CD4-positive, alpha-beta T cell treated with Interleukin-1 beta for 1 hour (primary cell): ENCODE results near the gene LURAP1L.

Experiments used
- DNase-seq, 2 donors: peaks; one replicate each; pipeline ENCODE4 v3.0.0-alpha.2; 2020 to 2022

The LURAP1L gene

DNA sequence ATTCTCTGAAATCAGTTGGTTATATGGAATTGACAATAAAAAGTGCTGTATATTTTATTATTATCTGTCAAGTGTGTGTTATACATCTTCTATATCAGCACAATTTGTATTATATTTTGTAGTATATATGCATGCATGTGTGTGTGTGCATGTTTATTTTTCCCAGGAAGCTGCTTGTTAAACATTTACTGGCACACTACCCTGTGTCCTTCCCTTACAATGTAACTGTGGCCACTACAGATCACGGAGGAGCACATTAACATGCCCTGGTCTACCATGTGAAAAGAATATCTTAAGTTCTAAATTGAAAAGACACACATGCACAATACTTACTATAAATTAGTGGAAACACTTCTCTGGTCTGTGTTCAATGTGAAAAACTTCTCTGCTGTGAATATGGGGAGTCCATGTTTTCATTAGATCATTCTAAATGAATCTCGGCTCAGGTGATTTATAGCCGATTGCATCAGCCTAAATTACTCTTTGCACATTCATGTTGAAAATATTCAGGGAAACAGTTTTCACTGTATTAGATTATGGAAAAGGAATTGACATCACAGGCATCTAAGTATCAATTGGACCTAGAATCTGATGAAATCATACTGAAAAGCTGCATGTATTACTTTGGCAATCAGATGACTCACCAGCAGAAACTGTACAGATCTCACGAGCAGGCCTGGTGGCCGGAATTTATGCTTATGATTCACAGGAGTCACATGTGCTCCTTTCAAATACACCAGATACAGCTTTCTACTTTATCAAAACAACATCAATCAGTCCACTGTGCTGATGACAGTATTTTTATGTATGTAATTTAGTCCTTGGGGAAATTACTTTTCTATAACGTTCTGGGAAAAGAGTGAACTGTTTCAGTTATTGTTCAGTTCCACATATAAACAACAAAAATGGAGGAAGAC is 39.4 kb downstream of the LURAP1L start:
- DNase-seq, result no peak

- no peak for DNase-seq
Measured at GRCh38 chr9:12814877-12815237, 40.0 kb downstream of the LURAP1L start.

GRCh38 chr9:12815888-12816287 is 41.1 kb downstream of the LURAP1L start:
- DNase-seq, result no peak

- DNase-seq, result no peak
Measured at GRCh38 chr9:12816656-12817101, 41.9 kb downstream of the LURAP1L start.

GRCh38 chr9:12817702-12818101 is 42.9 kb downstream of the LURAP1L start:
- DNase-seq, result no peak

DNA sequence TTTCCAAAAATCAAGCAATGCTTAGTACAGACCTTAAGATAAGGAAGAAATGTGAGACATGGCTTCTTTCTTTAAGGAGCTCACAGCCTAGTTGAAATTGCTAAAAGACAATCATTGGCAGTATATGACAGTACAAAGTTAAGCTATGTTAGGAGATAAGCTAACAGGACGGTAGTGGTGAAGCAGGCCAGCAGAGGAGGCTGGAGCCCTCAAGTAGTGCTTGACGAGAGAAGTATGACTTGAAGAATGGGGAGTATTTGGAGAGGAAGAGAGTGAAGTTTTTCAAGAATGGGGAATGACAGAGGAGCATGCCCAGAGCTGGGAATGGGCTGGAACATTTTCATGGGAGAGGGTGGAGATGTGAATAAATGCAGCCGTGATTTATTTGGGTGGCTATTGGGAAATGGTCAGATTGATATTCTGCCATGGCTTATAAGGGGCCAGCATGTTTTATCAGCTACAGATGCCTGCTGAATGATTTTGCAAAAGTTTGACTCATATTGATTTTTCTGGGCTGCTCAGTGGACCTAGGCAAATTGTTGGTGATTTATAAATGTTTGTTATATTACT is 43.7 kb downstream of the LURAP1L start:
- no peak for DNase-seq

DNA sequence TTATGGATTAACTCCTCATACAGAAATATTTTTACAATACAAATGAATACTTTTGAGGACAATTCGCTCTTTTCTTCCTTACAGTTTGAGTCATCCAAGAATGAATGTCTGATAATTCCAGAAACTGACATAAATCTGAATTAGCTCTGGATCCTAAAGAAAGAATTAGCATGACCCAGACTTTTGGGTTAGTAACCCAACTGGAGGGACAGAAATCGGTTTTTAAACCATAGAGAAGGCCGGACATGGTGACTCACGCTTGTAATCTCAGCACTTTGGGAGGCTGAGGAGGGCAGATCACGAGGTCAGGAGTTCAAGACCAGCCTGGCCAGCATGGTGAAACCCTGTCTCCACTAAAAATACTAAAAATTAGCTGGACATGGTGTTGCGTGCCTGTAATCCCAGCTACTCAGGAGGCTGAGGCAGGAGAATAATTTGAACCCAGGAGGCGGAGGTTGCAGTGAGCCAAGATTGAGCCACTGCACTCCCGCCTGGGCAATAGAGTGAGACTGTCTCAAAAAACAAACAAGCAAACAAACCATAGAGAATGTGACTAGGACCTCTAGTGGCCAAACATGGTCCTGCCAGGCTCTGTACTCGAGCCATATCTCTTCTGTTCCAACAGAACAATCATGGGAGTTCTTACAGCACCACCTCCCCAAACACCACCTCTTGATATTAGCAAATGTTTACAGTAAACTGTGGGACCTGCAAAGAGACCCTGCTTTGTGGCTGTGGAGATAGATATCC is 44.8 kb downstream of the LURAP1L start:
- DNase-seq, result no peak

DNA sequence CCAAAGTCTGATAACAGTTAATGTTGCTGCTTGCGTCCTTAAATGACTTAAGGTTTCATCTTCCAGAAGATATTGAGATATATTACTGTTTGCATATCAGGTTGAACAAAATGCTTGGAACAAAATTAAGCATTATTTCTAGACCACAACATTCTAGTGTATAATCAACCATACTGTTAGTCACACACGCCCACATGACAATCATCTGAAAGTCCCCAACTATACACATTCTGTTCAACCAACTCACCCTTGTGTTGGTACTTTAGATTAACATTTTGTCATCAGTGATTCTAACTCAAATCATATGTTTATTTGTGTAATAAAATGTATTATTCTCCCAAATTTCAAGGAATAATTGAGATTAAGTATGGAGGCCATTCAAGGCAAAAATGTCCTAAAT is 47.3 kb downstream of the LURAP1L start:
- DNase-seq, result no peak

DNA sequence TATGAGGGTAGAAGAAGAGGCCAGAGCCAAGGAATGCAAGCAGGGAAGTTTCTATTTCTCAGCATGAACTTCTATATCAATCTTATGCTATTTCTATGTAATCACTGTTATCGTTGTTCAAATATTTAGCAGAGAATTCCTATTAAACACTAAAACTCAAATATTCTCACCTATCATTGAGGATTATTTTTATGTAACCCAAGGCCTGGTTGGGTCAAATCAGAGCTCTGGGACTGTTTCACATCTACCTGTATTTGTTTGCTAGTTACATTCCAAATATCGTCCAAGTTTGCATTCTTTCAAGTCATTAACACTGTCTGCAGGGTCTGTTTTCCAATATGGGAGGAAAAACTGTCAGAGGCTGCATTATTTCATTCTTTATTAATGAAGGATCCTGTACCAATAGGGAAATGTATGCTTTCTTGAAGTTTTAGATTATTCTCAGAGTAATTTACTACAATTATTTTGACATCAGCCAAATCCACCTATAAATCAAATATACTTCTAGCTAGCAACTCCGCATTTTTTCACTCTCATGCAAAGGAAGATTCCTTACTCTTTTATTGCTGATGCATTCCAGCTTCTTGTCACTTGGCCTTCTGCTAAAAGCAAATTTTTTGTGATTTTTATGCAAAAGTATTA is 52.2 kb downstream of the LURAP1L start:
- no peak for DNase-seq

DNA sequence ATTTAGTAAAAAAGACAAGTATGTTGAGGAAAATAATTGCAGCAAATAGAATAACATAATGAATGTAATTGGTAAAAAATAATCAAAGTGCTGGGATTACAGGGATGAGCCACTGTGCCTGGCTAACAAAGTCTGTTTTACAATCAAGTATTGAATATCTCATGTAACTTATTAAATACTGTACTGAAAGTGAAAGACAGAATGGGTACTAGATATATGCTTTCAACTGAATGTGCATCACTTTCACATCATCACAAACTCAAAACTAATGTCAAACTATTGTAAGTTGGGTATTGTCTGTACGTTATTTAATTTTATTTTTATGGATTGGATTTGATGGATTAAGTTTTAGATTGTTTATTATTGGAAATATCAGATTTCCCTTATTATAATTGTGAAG is 58.9 kb downstream of the LURAP1L start:
- no peak for DNase-seq

DNA sequence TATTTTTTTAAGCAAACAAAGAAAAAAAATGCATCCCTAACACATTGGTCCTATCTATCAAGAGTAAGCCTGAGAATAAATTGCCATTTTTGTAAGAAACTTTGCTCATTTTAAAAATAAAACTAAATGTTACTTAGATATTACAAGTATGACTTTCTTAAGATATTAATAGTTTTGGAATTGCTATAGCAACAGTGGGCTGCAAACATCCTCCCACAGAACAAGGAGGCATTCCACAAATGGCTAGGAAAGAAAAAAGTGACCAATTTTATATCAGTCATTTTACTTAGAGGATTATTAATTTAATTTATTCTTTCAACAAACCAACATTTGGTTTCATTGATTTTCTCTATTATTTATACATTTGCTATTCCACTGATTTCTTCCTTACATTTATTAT is 63.7 kb downstream of the LURAP1L start:
- DNase-seq, result no peak

DNA sequence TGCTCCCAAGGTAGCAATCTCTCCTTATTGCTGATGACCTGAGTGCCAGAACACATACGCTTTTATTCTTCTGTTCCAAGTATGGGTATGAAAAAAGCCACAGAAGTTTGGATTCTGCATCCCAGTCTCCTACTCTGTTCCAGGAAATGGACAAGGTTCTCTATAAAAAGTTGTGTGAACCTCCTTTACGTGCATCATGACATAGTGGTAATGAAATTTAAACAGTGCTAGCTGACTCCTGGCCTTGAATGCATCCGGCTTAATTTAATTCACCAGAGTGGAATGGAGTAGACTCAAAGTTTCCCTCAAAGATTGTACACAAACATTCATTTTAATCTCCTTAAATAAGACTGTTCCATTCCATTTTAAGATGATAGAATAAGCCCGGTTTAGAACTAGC is 68.9 kb downstream of the LURAP1L start:
- DNase-seq, result no peak

- no peak for DNase-seq
Measured at GRCh38 chr9:12846035-12846434, 71.2 kb downstream of the LURAP1L start.

- DNase-seq, result no peak
Measured at GRCh38 chr9:12847561-12847960, 72.7 kb downstream of the LURAP1L start.

DNA sequence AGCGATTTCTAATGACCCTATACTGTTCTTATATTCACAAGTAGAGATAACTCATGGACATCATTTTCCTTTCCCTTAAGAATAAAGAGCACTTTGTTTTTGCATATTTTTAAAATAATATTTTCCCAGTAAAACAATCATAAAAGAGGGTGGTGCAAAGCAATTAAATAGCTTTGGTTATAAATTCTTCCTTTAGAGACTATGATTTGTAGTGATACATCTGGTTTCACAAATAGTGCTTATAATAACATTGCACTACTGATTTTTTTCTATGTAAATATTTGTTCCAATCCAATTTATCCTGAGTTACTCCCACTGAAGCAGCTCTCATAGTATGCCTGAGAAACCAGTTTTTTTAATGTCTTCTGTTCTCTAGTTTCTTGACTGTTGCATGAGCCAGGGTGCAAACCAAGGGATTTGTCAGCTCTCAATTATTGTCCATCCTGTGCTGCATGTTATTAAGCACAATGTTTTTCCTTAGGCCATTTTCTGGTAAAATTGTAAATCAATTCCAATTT is 74.7 kb downstream of the LURAP1L start:
- DNase-seq, result no peak

- no peak for DNase-seq
Measured at GRCh38 chr9:12851341-12852090, 76.7 kb downstream of the LURAP1L start.

- no peak for DNase-seq
Measured at GRCh38 chr9:12853051-12853450, 78.2 kb downstream of the LURAP1L start.

DNA sequence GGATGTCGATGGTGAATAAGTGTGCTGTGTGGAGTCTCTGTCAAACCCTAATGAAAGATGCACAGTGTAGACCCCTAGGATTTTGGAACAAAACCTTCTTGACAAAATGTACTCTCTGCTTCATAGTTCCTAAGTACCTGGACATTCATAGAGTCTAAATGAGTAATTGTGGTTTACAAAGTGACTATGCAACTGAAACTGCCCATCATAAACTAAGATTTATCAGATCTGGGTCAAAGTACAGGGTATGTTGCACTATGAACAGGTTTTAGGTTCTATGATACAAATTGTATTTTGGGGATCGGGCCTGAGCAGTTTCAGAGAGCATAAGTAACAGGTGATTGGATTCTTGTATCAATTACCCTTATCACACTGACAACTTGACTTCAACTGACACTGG is 79.4 kb downstream of the LURAP1L start:
- no peak for DNase-seq

DNA sequence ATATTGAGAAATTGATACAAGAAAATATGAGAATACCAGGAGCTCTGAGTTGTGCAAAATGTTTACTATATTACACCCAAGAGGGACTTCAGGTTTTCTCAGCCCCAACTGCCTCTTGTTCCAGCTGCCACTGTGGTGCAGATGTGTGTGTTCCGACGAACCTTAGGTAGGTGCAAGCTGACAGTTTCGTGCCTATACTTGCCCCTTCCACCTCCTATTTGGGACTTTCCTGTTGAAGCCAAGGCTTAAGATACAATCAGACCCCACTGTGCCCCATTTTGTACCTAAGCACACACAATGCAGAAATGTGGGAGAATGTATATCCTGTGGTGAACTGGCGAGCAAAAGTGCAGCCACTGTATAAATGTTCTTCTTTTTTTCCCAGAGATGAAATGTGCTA is 80.2 kb downstream of the LURAP1L start:
- DNase-seq, result no peak

DNA sequence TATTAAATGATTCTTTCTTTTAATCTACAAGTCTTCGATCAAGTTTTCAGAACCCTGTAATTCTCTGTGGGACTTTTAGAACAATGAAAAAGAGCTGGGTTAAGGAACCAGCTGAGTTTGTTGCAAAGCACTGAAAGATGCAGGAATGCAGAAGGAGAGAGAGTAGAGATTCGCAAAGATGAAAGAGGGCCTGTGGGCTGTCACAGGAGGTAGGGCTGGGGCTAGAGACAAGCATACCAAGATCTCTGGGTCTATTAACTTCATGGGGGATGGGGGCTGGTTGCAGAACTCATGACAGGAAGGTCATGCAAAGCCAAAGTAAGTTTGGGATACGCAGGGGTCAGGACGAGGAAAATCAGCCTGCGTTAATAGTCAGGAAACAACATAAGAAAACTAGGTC is 81.8 kb downstream of the LURAP1L start:
- no peak for DNase-seq

DNA sequence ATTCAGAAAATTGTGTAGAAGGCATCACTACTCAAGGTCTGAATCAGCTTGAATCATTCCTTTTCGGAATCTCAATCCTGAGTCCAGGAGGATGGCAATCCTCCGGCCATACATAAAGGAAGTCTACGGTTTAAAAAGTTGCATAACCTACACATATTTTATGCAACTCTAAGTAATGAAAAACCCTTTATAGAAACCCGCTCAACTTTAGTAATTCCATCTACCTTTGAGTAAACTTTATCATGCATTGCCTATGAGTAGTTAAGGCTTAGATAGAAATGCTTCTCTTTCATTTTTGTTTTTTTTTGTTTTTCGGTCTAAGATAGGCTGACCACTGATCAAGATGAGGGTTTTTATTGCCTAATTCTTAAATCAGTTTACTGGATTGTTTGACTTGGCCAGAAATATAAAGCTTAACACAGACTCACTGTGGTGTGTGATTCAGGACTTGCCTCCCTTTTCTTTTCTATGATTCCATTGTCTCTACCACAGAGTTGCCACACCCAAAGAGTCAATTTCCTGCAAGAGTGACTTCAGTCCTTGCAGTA is 85.0 kb downstream of the LURAP1L start:
- DNase-seq, result no peak

DNA sequence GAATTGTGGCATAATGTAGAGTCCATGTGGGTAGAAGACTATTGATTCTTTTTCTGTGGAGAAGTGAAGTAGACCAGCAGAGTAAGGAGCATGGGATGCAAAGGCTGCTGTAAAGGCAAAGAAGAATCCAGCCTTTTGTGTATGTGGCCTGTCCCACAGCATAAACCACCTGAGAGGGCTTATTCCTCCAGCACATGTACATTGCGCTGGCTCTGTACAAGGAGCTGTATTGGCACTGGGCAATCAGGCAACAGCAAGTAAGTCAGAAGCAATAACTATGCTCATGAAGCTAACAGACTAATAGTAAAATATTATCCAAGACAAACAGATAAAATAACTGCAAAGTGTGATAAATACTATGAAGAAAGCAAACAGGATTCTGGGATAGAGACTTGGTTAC is 86.2 kb downstream of the LURAP1L start:
- no peak for DNase-seq
